Islet precursor cell (in vitro differentiated cells): ENCODE data around the gene GLIS2.
"Not testable (repeated sequence)": the region's sequence is repeated elsewhere in the genome, so short reads cannot be mapped to it uniquely, and the experiment has no call there.

Experiments
- DNase-seq: peaks from one replicate; pipeline ENCODE4 v3.0.0-alpha.2; 2018

Gene GLIS2

GRCh38 chr16:4321286-4322120 lies 5.6 kb downstream of the GLIS2 start:
- DNase-seq: no peak

GRCh38 chr16:4322121-4323052 lies 6.5 kb downstream of the GLIS2 start:
- no peak for DNase-seq

- DNase-seq: no peak
Observed at GRCh38 chr16:4323071-4323844, 7.4 kb downstream of the GLIS2 start.

DNA sequence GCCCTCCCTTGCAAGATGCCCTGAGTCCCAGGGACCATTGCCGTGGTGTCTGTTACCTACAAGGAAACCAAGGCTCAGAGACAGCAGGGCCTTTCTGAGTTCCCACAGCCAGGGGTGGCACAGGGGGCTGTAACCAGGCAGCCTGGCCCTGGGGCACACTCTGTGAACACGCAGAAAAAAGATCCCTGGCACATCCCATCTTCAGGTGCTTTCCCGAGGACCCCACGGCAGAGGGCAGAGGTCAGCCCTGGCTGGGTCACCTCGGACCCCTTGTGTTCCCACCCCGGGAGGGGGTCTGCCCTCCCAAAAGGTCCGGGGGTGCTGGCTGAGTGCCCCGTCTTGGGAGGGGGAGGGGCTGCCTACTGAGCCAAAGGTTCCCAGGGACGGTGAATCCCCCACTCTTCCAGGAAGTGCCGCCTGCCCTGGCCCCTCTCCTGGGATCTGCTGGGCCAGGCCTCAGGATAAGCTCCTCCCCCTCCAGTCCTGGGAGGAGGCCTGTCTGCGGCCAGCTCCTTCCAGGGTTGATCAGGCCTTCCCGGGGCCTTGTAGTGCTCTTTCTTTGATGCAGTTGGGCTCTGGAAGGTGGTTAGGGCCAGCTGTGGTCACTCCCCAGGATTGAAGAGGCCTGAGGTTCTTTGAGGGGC lies 8.1 kb downstream of the GLIS2 start:
- DNase-seq: peak; percentile 86

DNA sequence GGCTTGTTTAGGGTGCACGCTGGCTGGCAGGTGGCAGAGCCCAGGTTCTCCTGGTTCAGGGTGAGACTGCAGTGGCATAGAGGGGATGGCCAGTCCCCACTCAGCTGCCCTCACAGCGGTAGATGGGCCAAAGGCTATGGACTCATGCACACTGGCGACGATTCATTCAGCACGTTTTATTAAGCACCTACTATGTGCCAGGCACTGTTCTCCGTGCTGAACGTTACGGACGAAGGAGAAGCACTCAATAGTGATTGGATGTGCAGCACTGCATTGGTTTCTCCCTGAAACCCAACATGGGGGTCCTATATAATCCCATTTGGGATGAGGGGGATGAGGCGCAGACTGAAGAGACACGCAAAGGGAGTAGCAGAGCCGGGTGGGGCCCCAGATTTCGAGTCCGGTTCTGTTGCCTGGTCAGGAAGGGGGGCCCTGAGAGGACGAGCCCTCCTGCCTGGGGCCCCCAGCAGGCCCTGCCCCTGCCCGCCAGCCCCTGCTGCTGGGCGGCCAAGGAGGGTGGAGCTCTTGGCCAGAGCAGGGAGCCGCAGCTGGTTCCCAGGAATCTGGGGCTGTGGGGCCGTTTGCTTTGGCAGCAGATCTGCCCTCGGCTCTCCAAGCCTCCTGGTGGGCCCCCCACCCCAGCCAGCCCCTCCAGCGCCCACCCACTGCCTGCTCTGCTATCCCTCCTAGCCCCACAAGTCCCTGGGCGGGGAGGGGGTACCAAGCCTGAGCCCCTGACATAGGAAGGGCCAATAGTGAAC lies 8.8 kb downstream of the GLIS2 start:
- no peak for DNase-seq

DNA sequence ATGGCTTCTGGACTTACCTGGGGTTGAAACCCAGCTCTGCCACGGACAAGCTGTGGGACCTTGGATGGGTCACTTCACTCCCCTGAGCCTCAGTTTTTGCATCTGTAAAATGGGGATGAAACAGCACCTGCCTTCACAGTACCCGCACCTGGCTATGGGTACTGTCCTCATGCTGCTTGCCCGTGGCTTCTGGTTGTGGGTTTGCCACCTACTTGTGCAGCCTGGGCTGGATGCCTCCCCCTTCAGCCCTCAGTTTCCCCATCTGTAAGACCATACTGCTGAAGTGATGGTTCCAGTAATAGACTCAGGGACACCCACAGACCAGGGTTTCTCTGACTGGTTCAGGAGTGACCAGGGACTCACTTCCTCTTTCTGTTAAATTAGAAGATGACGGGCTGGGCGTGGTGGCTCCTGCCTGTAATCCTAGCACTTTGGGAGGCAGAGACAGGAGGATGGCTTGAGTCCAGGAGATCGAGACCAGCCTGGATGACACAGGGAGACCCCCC lies 9.4 kb downstream of the GLIS2 start:
- no peak for DNase-seq

DNA sequence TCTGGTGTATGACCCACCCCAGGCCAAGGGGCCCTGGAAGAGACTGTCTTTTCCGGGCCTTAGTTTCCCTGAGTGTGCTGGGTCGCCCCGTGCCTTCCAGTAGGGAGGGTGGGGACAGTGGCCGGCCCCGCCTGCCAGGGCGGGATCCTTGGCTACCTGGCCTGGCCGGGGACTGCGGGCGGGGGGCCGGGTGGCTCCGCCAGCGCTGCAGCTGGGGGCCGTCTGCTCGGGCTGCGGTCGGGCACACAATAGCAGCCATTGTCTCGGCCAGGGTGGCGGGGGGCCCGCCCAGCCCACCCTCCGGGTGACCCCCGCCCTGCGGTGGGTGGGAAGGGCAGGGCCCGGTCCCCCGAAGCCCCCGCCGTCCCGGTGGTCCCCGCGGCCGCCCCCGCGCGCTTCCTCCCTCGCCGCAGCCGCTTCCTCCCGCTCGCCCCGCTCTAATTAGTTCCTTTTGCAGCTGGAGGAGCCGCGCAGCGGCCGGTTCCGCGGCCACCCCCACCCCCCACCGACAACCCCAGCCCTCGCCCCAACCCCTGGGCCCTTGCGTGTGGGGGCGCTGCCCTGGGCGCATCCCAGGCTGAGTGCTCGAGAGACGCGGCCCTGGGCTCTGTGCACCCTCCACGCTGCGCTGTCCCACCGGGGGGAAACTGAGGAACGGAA lies 11.6 kb downstream of the GLIS2 start:
- DNase-seq: no peak

GRCh38 chr16:4328046-4328781 lies 12.3 kb downstream of the GLIS2 start:
- peak; percentile 94 for DNase-seq

- no peak for DNase-seq
Observed at GRCh38 chr16:4328782-4329775, 13.2 kb downstream of the GLIS2 start.

GRCh38 chr16:4330277-4330874 lies 14.5 kb downstream of the GLIS2 start:
- peak; percentile 81 for DNase-seq

DNA sequence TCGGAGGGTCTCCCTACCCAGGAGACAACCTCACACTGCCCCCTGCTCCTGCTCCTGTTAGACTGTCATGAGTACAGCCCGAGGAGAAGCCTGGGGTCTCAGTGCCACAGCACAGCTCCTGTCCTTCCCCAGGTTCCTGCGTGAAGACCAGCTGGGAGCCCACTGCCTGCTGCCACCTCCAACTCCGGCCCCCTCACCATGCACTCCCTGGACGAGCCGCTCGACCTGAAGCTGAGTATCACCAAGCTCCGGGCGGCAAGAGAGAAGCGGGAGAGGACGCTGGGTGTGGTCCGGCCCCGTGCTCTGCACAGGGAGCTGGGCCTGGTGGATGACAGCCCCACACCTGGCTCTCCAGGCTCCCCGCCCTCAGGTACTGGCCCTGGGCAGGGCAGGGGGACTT lies 16.2 kb downstream of the GLIS2 start:
- DNase-seq: no peak

GRCh38 chr16:4332623-4333307 lies 16.9 kb downstream of the GLIS2 start:
- DNase-seq: no peak

GRCh38 chr16:4333308-4333638 lies 17.4 kb downstream of the GLIS2 start:
- no peak for DNase-seq

GRCh38 chr16:4333714-4334113 lies 17.8 kb downstream of the GLIS2 start:
- not testable (repeated sequence) for DNase-seq

GRCh38 chr16:4334724-4335495 lies 19.0 kb downstream of the GLIS2 start:
- DNase-seq: no peak

GRCh38 chr16:4336701-4337539 lies 21.1 kb downstream of the GLIS2 start:
- no peak for DNase-seq
